IPS-20b (cell line): ENCODE data around the gene UCP3.
A peak's percentile ranks its signal among the peaks of the same experiment; 100 is the strongest.

Source experiments
- H3K27ac ChIP-seq: one replicate; pipeline ENCODE4 v1.5.1; 2013; ENCODE audit warnings: low read length
- H3K27me3 ChIP-seq: 2 replicates; pipeline ENCODE4 v1.6.1; 2013; ENCODE audit warnings: mild to moderate bottlenecking, low read length, inconsistent platforms; ENCODE audit not compliant: insufficient read depth
- H3K36me3 ChIP-seq: 2 replicates; pipeline ENCODE4 v1.6.1; 2013; ENCODE audit warnings: low read depth, mild to moderate bottlenecking, inconsistent platforms, low read length, moderate library complexity; ENCODE audit not compliant: insufficient read depth
- H3K4me1 ChIP-seq: 2 replicates; pipeline ENCODE4 v1.6.1; 2013; ENCODE audit warnings: mild to moderate bottlenecking, control low read depth, inconsistent platforms, low read length, moderate library complexity; ENCODE audit not compliant: insufficient read depth
- H3K4me3 ChIP-seq: 2 replicates; pipeline ENCODE4 v1.5.1; 2013; ENCODE audit warnings: mild to moderate bottlenecking, low read length, inconsistent platforms
- H3K9ac ChIP-seq: 2 replicates; pipeline ENCODE4 v1.6.1; 2013; ENCODE audit warnings: low read depth, mild to moderate bottlenecking, inconsistent platforms, low read length, moderate library complexity
- H3K9me3 ChIP-seq: 2 replicates; pipeline ENCODE4 v1.6.1; 2013; ENCODE audit warnings: mild to moderate bottlenecking, low read depth, low read length, inconsistent platforms; ENCODE audit not compliant: insufficient read depth

Gene UCP3

GRCh38 chr11:73980001-73980961 is 28.6 kb downstream of the UCP3 start:
- Histone ChIP-seq H3K27me3 (no peaks in the 10 kb centered on the region), H3K4me3 (peak overlapping the region; percentile 98; the same call in 1 of the 2 replicates), H3K4me1 (peaks cover 23% of the 10 kb centered on the region; the same call in 1 of the 2 replicates), H3K36me3 (peaks cover 60% of the 10 kb centered on the region), H3K9me3 (no peaks in the 10 kb centered on the region), H3K27ac (no peak overlapping the region), H3K9ac (no peak overlapping the region)

DNA sequence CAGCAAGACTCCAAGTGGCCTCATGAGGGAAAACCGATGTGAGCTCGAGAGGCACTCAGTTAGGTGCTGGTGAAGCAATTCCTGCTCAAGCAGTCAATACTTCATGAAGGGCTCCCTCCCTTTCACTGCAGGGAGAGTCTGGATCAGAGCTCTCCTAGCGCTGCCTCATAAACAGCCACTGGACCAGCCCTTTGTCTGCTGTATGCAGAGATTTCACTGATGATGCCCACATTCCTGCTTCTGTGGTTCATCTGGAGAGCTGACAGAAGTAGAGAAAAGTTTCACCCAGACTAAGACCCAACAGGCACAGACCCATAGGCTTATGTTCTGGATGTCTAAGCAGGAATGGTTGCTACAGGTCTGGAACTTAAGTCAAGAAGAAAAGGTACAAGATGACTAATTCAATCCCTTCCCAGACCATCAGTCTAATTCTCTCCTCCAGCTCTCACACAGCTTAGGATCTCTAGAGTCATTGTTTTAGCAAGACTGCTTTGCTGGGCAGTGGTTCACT is 30.3 kb downstream of the UCP3 start:
- H3K9ac ChIP-seq, result no peak overlapping the region
- peaks cover 77% of the 10 kb centered on the region for H3K36me3 ChIP-seq
- H3K4me1 ChIP-seq, result peaks cover 17% of the 10 kb centered on the region; the same call in 1 of the 2 replicates
- no peak overlapping the region for H3K4me3 ChIP-seq
- H3K27me3 ChIP-seq, result no peaks in the 10 kb centered on the region
- no peaks in the 10 kb centered on the region for H3K9me3 ChIP-seq
- no peak overlapping the region for H3K27ac ChIP-seq

- Histone ChIP-seq H3K9ac (no peak overlapping the region), H3K4me3 (no peak overlapping the region), H3K36me3 (peaks cover 78% of the 10 kb centered on the region), H3K27ac (no peak overlapping the region), H3K4me1 (peaks cover 17% of the 10 kb centered on the region; the same call in 1 of the 2 replicates), H3K9me3 (no peaks in the 10 kb centered on the region), H3K27me3 (no peaks in the 10 kb centered on the region)
These were observed 30.9 kb downstream of the UCP3 start for GRCh38 chr11:73977856-73978519.

DNA sequence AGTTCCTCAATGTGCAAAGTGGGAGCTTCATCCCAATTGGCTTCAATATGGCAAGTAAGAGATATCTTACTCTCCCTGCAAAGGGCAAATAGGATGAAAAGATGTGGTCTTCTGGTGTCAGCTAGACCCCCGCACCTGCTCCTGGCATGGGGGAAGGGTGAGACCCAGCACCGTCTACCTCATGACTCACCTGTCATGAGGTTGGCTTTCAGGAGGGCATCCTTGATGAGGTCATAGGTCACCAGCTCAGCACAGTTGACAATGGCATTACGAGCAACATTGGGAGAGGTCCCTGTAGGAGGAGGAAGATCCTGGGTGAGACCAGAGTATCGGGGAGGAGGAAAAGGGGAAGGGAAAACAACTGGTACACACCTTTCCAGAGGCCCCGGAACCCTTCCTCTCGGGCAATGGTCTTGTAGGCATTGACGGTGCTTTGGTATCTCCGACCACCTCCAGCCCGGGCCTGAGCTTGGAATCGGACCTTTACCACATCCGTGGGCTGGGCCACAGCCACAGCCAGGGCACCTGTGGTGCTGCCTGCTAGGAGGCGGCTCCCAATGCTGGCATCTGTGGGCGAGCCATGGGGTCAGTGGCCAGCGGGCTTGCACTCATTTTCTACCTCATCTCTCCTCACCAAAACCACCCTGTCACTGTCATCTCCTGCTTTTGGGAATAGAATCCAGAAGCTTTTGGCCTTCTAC is 32.3 kb downstream of the UCP3 start:
- H3K4me3 ChIP-seq, result no peak overlapping the region
- H3K27ac ChIP-seq, result no peak overlapping the region
- H3K4me1 ChIP-seq, result peaks cover 16% of the 10 kb centered on the region; the same call in 1 of the 2 replicates
- peaks cover 78% of the 10 kb centered on the region for H3K36me3 ChIP-seq
- no peak overlapping the region for H3K9ac ChIP-seq
- H3K9me3 ChIP-seq, result no peaks in the 10 kb centered on the region
- H3K27me3 ChIP-seq, result no peaks in the 10 kb centered on the region

- H3K36me3 ChIP-seq, result peaks cover 68% of the 10 kb centered on the region
- H3K27me3 ChIP-seq, result no peaks in the 10 kb centered on the region
- no peak overlapping the region for H3K9ac ChIP-seq
- H3K9me3 ChIP-seq, result no peaks in the 10 kb centered on the region
- no peak overlapping the region for H3K4me3 ChIP-seq
- no peak overlapping the region for H3K27ac ChIP-seq
- H3K4me1 ChIP-seq, result peaks cover 4% of the 10 kb centered on the region; the same call in 1 of the 2 replicates
These were observed 33.5 kb downstream of the UCP3 start for GRCh38 chr11:73975479-73975757.

GRCh38 chr11:73974604-73975478 is 34.0 kb downstream of the UCP3 start:
- H3K9me3 ChIP-seq, result no peaks in the 10 kb centered on the region
- H3K4me3 ChIP-seq, result no peak overlapping the region
- peaks cover under 1% of the 10 kb centered on the region; the same call in 1 of the 2 replicates for H3K27me3 ChIP-seq
- peaks cover 63% of the 10 kb centered on the region for H3K36me3 ChIP-seq
- no peak overlapping the region for H3K9ac ChIP-seq
- no peak overlapping the region for H3K27ac ChIP-seq
- 0 out of 2 replicates have a peak, but pooled peaks cover 2% of the 10 kb centered on the region for H3K4me1 ChIP-seq

GRCh38 chr11:73972620-73973449 is 36.0 kb downstream of the UCP3 start:
- H3K36me3 ChIP-seq, result peaks cover 43% of the 10 kb centered on the region
- no peak overlapping the region for H3K27ac ChIP-seq
- no peak overlapping the region for H3K9ac ChIP-seq

DNA sequence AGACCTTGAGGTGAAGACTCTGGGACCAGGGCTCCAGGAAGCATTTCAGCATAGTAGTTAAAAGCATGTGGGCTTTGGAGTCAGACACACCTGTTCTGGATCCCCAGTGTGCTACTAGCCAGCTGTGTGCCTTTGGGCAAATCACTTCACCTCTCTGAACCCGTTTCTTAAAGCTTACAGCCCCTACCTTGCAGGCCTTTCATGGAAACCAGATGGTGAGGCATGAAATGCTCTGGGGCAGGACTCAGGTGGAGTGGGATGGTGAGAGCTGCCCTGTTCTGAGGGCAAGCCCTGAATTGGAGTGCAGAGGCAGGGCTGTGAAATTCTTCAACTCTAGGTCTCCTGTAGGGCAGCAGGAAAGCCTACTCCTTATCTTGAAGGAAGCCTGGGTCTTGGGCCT is 36.7 kb downstream of the UCP3 start:
- Histone ChIP-seq H3K27ac (no peak overlapping the region), H3K9ac (no peak overlapping the region), H3K4me1 (no peaks in the 10 kb centered on the region), H3K4me3 (no peak overlapping the region), H3K27me3 (peaks cover 9% of the 10 kb centered on the region; the same call in 1 of the 2 replicates), H3K36me3 (peaks cover 37% of the 10 kb centered on the region), H3K9me3 (no peaks in the 10 kb centered on the region)

More at GRCh38 chr11:73972620-73973449, 36.0 kb downstream of the UCP3 start:
- Histone ChIP-seq H3K9me3 (no peaks in the 10 kb centered on the region), H3K4me3 (no peak overlapping the region), H3K4me1 (no peaks in the 10 kb centered on the region), H3K27me3 (peaks cover 9% of the 10 kb centered on the region; the same call in 1 of the 2 replicates)

DNA sequence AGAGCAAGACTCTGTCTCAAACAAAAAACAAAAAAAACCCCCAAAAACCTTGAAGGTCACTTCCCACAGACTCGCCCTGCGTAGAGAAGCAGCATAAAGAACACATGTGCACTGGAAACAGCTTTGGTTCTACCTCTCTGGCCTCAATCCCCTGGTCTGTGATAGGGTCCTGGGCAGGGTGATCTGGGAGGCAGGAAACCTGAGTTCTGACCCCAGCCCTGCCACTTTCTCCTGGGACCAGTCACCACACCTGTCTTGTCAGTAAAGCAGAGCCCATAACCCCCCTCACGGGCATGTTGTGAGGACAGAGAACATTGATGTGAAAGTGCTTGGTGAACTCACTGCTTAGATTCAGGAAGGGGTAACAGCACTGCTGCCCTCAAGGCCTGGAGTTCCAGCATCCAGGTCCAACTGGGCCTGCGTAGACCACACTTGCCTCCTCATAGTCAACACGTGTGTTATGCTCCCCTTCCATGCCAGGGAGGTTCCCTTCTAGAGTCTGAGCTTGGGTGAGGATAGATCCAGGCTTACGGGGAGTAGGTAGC is 37.6 kb downstream of the UCP3 start:
- H3K27ac ChIP-seq, result no peak overlapping the region
- no peaks in the 10 kb centered on the region for H3K4me1 ChIP-seq

More for the DNA sequence above, 37.6 kb downstream of the UCP3 start:
- Histone ChIP-seq H3K27me3 (peaks cover 9% of the 10 kb centered on the region; the same call in 1 of the 2 replicates), H3K36me3 (peaks cover 27% of the 10 kb centered on the region), H3K9ac (no peak overlapping the region), H3K9me3 (no peaks in the 10 kb centered on the region), H3K4me3 (no peak overlapping the region)
